ENCODE measurements around the gene MIAT.

Gene MIAT

GRCh38 chr22:26635117-26635516 lies 22.3 kb upstream of the MIAT start:
- Histone ChIP-seq H3K4me2 (ENCODE audit: low read depth, low read length, poor library complexity, severe bottlenecking) (no peak overlapping the region), H4K20me1 (ENCODE audit: low read depth, low read length) (no peaks in the 10 kb centered on the region), H3K9me3 (ENCODE audit: insufficient read depth, low read length) (no peaks in the 10 kb centered on the region), H3K79me2 (ENCODE audit: insufficient read depth, low read length) (no peaks in the 10 kb centered on the region), H3K27ac (ENCODE audit: low read depth, low read length) (no peak overlapping the region), H3K36me3 (ENCODE audit: low read length) (no peaks in the 10 kb centered on the region), H3K9ac (ENCODE audit: low read length) (no peak overlapping the region), H3K4me3 (ENCODE audit: insufficient read depth, low read length, poor library complexity, severe bottlenecking) (no peak overlapping the region), H3F3A (ENCODE audit: insufficient read depth) (no peaks in the 10 kb centered on the region), H3K9me2 (replicated peaks; ENCODE audit: insufficient read depth, low read length) (no peaks in the 10 kb centered on the region), H2AFZ (ENCODE audit: low read depth, low read length, severe bottlenecking) (no peak overlapping the region), H3K27me3 (ENCODE audit: low read length) (no peaks in the 10 kb centered on the region)
- TF ChIP-seq CTCF (IDR thresholded peaks at IDR 0.05; ENCODE audit: insufficient read depth, low read length, poor library complexity, severe bottlenecking), result no peak

- Histone ChIP-seq H3K9ac (ENCODE audit: low read length) (no peak overlapping the region), H3K9me2 (replicated peaks; ENCODE audit: insufficient read depth, low read length) (no peaks in the 10 kb centered on the region), H3K27me3 (ENCODE audit: low read length) (no peaks in the 10 kb centered on the region), H3K79me2 (ENCODE audit: insufficient read depth, low read length) (no peaks in the 10 kb centered on the region), H3K27ac (ENCODE audit: low read depth, low read length) (no peak overlapping the region), H3F3A (ENCODE audit: insufficient read depth) (no peaks in the 10 kb centered on the region), H2AFZ (ENCODE audit: low read depth, low read length, severe bottlenecking) (no peak overlapping the region), H3K4me3 (ENCODE audit: insufficient read depth, low read length, poor library complexity, severe bottlenecking) (no peak overlapping the region), H4K20me1 (ENCODE audit: low read depth, low read length) (no peaks in the 10 kb centered on the region), H3K36me3 (ENCODE audit: low read length) (no peaks in the 10 kb centered on the region), H3K9me3 (ENCODE audit: insufficient read depth, low read length) (no peaks in the 10 kb centered on the region), H3K4me2 (ENCODE audit: low read depth, low read length, poor library complexity, severe bottlenecking) (no peak overlapping the region)
- TF ChIP-seq EZH2phosphoT487 (conservative IDR thresholded peaks at IDR 0.05; ENCODE audit: low read length) (no peak), CTCF (IDR thresholded peaks at IDR 0.05; ENCODE audit: insufficient read depth, low read length, poor library complexity, severe bottlenecking) (no peak)
Observed at GRCh38 chr22:26636296-26636695, 21.1 kb upstream of the MIAT start.

GRCh38 chr22:26642465-26643417 lies 14.6 kb upstream of the MIAT start:
- Histone ChIP-seq H3K27me3 (ENCODE audit: low read length) (no peaks in the 10 kb centered on the region), H3K36me3 (ENCODE audit: low read length) (no peaks in the 10 kb centered on the region), H3K4me3 (ENCODE audit: insufficient read depth, low read length, poor library complexity, severe bottlenecking) (no peak overlapping the region), H3K4me2 (ENCODE audit: low read depth, low read length, poor library complexity, severe bottlenecking) (peak overlapping the region; percentile 20), H3K9me2 (replicated peaks; ENCODE audit: insufficient read depth, low read length) (no peaks in the 10 kb centered on the region), H3K27ac (ENCODE audit: low read depth, low read length) (no peak overlapping the region), H3K9me3 (ENCODE audit: insufficient read depth, low read length) (no peaks in the 10 kb centered on the region), H3F3A (ENCODE audit: insufficient read depth) (no peaks in the 10 kb centered on the region), H2AFZ (ENCODE audit: low read depth, low read length, severe bottlenecking) (peak overlapping the region; percentile 68), H3K79me2 (ENCODE audit: insufficient read depth, low read length) (no peaks in the 10 kb centered on the region), H3K9ac (ENCODE audit: low read length) (no peak overlapping the region), H4K20me1 (ENCODE audit: low read depth, low read length) (no peaks in the 10 kb centered on the region)
- TF ChIP-seq CTCF (IDR thresholded peaks at IDR 0.05; ENCODE audit: insufficient read depth, low read length, poor library complexity, severe bottlenecking) (peak; percentile 33), EZH2phosphoT487 (conservative IDR thresholded peaks at IDR 0.05; ENCODE audit: low read length) (no peak)
